Measurements from ENCODE around the gene NOL9.

DNA sequence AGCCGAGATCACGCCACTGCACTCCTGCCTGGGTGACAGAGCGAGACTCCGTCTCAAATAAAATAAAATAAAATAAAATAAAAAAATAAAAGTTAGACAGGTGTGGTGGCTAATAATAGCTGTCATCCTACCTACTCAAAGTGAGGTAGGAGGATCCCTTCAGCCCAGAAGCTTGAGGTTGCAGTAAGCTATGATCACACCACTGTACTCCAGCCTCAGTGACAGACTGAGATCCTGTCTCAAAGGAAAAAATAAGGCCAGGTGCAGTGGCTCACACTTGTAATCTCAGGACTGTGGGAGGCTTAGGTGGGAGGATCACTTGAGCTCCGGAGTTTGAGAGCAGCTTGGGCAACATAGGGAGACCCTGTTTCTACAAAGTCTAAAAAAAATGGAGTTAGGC lies 18.0 kb downstream of the NOL9 start:
- TF ChIP-seq CBX5 (IDR thresholded peaks at IDR 0.05; ENCODE audit: low read depth) (no peak), ZNF217 (IDR thresholded peaks at IDR 0.05) (no peak), ZNF207 (IDR thresholded peaks at IDR 0.05; ENCODE audit: borderline replicate concordance) (no peak)
- TF ChIP-seq, protein P1, sequence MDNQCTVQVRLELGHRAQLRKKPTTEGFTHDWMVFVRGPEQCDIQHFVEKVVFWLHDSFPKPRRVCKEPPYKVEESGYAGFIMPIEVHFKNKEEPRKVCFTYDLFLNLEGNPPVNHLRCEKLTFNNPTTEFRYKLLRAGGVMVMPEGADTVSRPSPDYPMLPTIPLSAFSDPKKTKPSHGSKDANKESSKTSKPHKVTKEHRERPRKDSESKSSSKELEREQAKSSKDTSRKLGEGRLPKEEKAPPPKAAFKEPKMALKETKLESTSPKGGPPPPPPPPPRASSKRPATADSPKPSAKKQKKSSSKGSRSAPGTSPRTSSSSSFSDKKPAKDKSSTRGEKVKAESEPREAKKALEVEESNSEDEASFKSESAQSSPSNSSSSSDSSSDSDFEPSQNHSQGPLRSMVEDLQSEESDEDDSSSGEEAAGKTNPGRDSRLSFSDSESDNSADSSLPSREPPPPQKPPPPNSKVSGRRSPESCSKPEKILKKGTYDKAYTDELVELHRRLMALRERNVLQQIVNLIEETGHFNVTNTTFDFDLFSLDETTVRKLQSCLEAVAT (IDR thresholded peaks at IDR 0.05) = no peak
- TF ChIP-seq, protein P2, sequence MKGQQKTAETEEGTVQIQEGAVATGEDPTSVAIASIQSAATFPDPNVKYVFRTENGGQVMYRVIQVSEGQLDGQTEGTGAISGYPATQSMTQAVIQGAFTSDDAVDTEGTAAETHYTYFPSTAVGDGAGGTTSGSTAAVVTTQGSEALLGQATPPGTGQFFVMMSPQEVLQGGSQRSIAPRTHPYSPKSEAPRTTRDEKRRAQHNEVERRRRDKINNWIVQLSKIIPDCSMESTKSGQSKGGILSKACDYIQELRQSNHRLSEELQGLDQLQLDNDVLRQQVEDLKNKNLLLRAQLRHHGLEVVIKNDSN (IDR thresholded peaks at IDR 0.05; ENCODE audit: borderline replicate concordance, extremely low read length, insufficient read depth, low read depth, low read length) = no peak
